Coronary artery (tissue), 2 donors: Measurements from ENCODE around the gene INPP5A.
"Not testable (repeated sequence)": the region's sequence is repeated elsewhere in the genome, so short reads cannot be mapped to it uniquely, and the experiment has no call there.

Experiments
- DNase-seq: peaks from one replicate; pipeline ENCODE4 v3.0.0-alpha.2; 2017; ENCODE audit warnings: low spot score
- H3K27ac ChIP-seq, 2 donors: fragments of 200-600 bp; sonication (generic); one replicate each; pipeline ENCODE4 v1.5.1; 2016 to 2019
- H3K4me3 ChIP-seq: fragments of 200-600 bp; sonication (generic); 2 replicates; pipeline ENCODE4 v1.5.1; 2016; ENCODE audit warnings: mild to moderate bottlenecking, moderate library complexity
- TF ChIP-seq, protein P1 (sequence below): fragments of 200-600 bp; sonication (generic); IDR thresholded peaks from one replicate; pipeline ENCODE4 v1.5.1; 2019; ENCODE audit warnings: antibody characterized with exemption

Gene INPP5A

DNA sequence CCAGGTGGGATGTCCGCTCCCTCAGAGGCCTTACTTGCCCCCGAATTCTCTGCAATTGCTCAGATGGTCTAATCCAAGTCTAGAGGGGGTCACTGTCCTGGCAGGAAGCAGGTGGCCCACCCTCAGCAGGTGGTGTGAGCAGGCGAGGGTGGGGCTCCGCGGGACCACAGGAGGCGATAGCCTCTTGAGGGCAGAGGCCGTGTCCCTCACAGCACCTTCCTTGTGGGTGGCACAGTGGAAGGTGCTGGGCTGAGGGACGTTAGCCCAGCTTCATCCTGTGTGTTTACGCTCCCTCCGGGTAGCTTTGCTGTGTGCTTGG, 38.3 kb upstream of the INPP5A start:
- Histone ChIP-seq H3K4me3 (no peak overlapping the region), H3K27ac (no peak overlapping the region)
- no peak for DNase-seq
- TF ChIP-seq, protein P1, sequence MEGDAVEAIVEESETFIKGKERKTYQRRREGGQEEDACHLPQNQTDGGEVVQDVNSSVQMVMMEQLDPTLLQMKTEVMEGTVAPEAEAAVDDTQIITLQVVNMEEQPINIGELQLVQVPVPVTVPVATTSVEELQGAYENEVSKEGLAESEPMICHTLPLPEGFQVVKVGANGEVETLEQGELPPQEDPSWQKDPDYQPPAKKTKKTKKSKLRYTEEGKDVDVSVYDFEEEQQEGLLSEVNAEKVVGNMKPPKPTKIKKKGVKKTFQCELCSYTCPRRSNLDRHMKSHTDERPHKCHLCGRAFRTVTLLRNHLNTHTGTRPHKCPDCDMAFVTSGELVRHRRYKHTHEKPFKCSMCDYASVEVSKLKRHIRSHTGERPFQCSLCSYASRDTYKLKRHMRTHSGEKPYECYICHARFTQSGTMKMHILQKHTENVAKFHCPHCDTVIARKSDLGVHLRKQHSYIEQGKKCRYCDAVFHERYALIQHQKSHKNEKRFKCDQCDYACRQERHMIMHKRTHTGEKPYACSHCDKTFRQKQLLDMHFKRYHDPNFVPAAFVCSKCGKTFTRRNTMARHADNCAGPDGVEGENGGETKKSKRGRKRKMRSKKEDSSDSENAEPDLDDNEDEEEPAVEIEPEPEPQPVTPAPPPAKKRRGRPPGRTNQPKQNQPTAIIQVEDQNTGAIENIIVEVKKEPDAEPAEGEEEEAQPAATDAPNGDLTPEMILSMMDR = no peak

DNA sequence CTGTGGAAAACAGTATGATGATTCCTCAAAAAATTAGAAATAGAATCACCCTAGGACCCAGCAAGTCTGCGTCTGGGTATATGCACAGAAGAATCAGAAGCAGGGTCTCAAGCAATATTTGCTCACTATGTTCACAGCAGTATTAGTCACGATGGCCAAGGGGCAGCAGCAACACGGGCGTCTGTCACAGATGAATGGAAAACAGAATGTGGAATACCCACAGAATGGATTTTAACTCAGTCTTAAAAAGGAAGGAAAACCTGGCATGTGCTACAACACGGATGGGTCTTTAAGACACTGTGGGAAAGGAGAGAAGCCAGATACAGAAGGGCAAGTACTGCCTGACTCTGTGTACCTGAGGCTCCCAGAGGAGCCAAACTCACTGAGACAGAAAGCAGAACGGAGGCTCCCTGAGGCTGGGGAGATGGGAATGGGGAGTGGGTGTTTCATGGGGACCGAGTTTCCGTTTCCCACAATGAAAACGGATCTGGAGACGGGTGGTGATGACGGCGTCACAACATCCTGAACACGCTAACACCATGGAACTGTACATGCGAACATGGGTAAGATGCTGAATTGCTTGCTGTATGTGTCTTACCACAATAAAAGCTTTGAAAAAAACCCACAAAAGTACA, 36.7 kb upstream of the INPP5A start:
- TF ChIP-seq, protein P1 = no peak
- Histone ChIP-seq H3K4me3 (no peak overlapping the region), H3K27ac (no peak overlapping the region)
- DNase-seq = no peak

DNA sequence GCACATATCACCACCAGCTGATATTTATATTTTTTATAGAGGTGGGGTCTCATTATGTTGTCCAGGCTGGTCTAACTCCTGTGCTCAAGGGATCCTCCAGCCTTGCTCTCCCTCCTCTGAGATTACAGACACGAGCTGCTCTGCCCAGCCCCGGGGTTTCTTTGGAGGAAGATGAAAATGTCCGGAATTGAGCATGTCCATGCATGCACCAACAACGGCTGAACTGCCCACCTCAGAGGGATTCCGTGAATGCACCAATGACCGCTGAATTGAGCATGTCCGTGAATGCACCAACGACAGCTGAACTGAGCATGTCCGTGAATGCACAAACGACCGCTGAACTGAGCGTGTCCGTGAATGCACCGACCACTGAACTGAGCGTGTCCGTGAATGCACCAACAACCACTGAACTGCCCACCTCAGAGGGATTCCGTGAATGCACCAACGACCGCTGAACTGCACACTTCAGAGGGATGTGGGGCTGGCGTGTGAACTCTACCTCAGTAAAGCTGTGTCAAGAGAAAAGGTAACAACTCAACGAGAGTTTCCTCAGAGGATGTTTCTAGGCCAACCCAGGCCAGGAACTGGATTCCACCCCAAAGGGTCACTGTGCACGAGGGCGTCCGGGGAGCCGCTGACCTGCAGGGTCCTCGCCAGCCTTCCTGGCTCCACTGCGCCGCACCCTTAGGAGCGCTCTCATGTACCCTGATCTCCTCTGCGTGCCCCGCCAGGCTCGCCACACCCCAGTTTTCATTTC, 34.9 kb upstream of the INPP5A start:
- no peak for DNase-seq
- H3K4me3 ChIP-seq = no peak overlapping the region
- TF ChIP-seq, protein P1 = no peak
- no peak overlapping the region for H3K27ac ChIP-seq

DNA sequence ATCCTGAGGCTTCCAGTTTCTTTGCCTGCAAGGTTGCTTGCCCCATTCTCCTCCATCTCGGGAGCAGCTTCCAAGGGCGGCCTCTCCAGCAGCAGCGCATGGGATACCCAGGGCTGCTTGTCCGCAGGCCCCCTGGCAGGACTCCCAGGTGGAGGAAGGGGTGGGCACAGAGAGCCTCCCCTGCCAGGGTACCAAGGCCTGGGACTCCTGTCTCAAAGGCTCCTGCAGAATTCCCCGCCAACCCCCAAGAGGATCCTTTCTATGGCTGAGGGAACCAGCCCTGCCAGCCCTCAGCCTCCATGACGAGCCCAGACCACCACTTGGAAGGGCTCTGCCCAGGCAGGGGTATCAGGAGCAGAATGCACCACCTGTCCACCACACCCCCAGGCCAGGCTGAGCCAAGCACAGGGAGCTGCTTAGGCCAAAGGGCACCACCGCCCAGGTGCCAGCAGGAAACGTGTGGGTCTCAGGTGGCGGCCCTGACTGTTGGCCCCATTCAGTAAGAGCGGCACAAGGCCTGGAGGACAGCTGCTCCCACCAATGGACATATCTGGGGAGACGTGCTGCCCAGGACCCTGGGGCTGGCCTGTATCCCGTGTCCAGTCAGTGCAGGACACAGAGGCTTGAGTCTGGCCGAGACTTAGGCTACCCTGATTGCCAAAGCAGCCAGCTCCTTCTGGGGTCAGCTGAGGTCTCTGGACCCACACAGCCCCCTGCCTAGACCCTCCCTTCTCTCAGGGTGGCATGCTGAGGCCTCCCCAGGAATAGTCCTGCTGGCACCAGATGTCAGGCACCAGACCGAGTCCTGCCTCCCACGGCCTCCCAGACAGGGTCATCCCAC, 33.8 kb upstream of the INPP5A start:
- Histone ChIP-seq H3K27ac (no peak overlapping the region), H3K4me3 (no peak overlapping the region)
- DNase-seq = no peak
- TF ChIP-seq, protein P1 = no peak

DNA sequence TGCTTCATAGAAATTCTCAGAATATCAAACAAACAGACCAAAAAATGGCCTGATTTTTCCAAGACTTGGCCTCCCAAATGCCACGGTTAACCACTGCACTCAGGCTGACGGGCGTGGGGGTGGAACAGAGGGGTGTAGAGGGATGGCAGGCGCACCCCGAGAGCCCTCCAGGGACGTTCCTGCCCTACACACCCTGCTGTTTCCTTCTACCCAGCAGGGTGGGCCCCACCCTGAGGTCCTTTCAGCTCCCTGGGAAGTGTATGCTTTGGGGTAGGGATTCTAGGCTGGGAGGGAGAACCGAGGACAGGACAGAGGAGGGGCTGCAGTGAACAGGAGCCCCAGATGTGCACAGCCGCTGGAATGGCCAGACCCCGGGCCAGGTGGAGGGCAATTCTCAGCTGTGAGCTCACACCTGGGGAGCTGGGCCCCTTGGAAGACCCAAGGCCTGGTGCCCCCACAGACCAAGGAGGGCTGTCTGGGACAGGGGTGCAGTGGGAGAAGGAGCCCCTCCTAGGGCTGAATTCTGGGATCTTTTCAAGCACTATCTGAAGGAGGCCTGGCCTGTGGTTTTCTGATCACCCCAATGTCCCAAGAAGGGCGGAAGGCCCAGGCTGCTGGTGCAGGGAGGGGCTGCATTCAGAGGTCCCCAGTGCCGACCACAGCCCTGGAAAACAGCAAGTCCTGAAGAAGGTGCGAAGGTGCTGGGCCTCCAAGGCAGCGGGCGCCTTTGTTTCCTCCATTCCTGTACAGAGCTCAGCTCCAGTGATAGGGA, 32.9 kb upstream of the INPP5A start:
- TF ChIP-seq, protein P1 = no peak
- H3K4me3 ChIP-seq = no peak overlapping the region
- no peak overlapping the region for H3K27ac ChIP-seq
- no peak for DNase-seq

DNA sequence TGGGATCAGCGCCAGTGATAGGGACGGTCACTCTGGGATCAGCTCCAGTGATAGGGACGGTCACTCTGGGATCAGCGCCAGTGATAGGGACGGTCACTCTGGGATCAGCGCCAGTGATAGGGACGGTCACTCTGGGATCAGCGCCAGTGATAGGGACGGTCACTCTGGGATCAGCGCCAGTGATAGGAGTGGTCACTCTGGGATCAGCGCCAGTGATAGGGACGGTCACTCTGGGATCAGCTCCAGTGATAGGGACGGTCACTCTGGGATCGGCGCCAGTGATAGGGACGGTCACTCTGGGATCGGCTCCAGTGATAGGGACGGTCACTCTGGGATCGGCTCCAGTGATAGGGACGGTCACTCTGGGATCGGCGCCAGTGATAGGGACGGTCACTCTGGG, 32.0 kb upstream of the INPP5A start:
- not testable (repeated sequence) for H3K27ac ChIP-seq, DNase-seq

More for the DNA sequence above, 32.0 kb upstream of the INPP5A start:
- H3K4me3 ChIP-seq = not testable (repeated sequence)
